NCI-H748 treated with DMSO at 0.1 percent for 48 hours (cell line): ENCODE measurements around the gene ST7.
"Not testable (repeated sequence)": the region's sequence is repeated elsewhere in the genome, so short reads cannot be mapped to it uniquely, and the experiment has no call there.

ENCODE experiments used
- DNase-seq: peaks from one replicate; lab custom pipeline; 2025; lab: John Stamatoyannopoulos, UW

Gene ST7

GRCh38 chr7:117225536-117225935 is 272.2 kb downstream of the ST7 start:
- DNase-seq = no peak

- no peak for DNase-seq
Observed at GRCh38 chr7:117227091-117227490, 273.8 kb downstream of the ST7 start.

GRCh38 chr7:117229350-117229749 is 276.0 kb downstream of the ST7 start:
- no peak for DNase-seq

- no peak for DNase-seq
Observed at GRCh38 chr7:117230276-117231046, 277.2 kb downstream of the ST7 start.

DNA sequence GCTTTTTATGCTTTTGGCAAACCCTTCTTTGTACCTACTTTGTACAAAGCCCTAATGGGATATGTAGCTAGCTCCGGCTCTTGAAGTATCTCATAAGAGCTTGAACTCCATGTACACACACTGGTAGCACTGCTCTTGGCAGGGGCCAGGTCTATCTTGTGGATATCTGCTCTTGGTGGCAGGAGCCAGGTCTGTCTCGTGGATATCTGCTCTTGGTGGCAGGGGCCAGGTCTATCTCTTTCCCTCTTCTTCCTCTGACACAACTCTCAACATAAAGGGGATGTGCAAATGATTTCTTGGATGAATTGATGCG is 277.7 kb downstream of the ST7 start:
- DNase-seq = no peak

- DNase-seq = no peak
Observed at GRCh38 chr7:117237646-117238045, 284.3 kb downstream of the ST7 start.

DNA sequence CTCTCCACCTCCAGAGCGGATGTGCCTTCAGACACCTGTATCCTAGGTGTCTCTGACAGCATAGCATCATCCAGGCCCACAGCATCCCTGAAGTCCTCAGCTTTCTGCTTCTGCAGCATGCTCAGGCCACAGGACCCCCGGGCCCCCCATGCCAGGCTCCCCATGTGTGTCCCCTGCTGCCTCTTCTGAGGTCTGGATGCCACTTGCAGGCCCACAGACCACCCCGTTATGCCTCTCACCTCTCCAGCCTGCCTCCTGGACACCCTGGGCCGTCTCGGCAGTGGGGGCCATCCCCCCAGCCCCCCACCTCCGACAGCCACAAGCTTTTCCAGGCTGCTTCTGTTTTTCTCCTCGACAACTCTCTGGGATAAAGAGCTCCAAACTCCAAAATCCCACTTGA is 285.2 kb downstream of the ST7 start:
- no peak for DNase-seq

DNA sequence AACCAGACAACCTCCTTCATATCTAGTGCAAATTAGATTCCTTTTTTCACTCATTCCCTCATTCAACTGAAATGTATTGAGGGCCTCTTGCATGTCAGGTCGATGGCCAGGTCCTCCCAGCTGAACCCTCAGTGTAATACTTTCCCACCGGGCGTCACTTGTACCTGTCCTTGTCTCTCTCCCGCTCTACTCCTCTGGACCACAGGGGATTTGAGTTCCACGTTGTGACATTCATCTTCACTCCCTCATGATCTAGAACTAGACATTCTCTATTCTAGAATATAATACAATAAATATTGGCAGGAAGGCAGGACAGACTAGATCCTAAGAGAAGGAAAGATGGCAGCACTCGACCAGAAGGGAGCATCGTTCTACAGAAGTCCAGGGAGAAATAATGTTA is 285.6 kb downstream of the ST7 start:
- no peak for DNase-seq

- DNase-seq = no peak
Observed at GRCh38 chr7:117241088-117241487, 287.8 kb downstream of the ST7 start.

DNA sequence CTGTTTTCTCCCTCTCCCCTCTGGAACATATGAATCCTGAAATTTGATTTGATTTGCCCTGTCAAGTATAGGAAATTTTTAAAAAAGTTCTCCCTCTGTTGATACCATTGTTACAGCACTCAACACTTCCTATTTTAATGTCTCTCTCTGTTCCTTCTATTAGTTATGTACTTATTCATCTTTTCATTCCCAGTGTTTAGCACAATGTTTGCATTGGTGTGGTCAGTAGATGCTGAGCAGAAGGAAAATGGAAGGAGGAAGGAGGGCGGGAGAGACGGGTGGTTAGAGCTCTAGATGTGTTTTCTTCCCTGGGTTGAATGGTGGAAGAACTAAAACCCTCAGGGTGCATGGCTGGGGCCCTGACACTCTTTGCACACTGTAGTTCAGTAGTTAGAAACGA is 290.1 kb downstream of the ST7 start:
- no peak for DNase-seq

GRCh38 chr7:117245703-117246102 is 292.4 kb downstream of the ST7 start:
- not testable (repeated sequence) for DNase-seq

GRCh38 chr7:117247809-117248208 is 294.5 kb downstream of the ST7 start:
- no peak for DNase-seq

GRCh38 chr7:117248829-117249228 is 295.5 kb downstream of the ST7 start:
- DNase-seq = no peak

GRCh38 chr7:117249696-117250095 is 296.4 kb downstream of the ST7 start:
- no peak for DNase-seq

DNA sequence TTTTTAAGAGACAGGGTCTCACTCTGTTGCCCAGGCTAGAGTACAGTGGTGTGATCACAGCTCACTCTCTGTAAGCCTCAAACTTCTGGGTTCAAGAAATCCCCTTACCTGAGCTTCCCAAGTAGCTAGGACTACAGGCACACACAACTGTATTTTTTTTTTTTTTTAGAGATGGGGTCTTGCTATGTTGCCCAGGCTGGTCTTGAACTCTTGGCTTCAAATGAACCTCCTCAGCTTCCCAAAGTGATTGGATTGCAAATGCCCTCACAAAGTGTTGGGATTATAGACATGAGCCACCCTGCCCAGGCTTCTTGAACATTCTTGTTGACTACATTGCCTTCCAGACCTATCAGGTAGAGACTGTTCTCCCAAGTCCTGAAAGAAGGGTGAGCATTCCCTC is 296.9 kb downstream of the ST7 start:
- DNase-seq = no peak

DNA sequence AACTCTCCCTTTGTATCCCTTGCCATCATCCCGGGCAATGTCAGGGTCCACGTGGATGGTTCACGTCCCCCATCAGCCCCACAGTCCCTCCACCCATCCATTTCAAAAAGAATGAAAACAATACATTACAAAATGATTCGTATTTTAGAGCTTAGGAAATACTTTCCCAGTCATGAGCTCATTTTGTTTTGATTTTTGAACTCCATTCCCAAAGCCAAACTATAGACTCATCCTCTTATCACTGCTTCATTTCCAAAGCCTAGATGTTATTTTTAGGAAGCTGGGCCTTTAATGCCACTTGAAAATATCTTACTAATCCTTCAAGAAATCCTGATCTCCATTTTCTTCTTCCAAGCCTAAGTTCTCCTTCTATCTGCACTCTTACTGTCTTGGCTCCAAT is 297.5 kb downstream of the ST7 start:
- no peak for DNase-seq

DNA sequence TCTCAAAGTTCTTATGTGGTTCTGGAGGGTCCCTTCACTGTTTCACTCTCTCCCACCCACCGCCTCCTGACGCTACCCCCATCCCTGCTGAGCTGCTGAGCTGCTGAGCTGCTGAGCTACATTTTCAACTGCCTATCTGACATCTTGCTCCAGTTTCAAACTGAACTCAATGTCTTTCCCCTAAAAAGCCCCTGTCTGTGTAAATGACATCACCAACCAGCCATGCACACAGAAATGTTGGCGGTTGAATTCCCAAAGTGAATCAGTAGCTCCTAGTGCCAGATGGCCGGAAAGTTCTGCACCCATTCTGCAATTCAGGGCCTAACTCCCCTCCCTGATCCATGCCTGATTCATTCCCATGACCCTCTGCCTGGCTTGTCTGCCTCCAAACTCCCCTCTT is 298.4 kb downstream of the ST7 start:
- no peak for DNase-seq

DNA sequence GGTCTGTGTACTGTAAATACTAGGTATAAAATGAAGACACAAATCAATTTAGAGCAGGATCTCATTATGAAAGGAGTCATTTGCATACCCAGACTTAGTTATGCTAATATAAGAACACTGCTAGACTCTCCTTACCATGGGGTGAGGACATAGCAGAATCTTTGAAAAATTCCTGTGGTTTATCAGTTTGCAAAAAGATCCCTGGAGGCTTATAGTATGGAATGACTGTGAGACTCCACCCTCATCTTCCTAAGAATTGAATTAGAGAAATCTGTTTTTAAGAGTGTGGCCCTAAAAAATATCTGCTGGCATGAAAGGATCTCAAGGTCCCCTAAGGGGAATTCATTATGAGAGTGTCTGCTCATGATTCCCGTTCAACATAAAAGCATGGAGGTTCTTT is 306.3 kb downstream of the ST7 start:
- no peak for DNase-seq

DNA sequence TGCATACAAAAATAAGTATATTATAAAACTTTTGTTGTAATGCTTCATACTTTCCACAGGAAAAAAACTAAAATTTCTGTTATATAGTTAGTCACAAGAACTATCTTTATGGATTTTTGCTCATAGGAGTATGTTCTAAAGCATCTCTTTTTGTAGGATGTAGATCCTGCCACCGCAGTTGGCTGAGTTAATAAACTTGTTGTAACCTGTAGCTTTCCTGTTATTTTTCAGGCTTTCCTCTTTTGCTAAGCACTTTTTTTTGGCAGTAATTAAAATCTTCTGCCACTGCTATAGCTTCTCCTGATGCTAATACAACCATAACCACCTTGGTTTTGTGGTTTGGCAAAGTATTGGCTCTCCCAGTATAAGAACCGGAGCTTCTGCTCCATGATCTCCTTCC is 309.2 kb downstream of the ST7 start:
- no peak for DNase-seq

DNA sequence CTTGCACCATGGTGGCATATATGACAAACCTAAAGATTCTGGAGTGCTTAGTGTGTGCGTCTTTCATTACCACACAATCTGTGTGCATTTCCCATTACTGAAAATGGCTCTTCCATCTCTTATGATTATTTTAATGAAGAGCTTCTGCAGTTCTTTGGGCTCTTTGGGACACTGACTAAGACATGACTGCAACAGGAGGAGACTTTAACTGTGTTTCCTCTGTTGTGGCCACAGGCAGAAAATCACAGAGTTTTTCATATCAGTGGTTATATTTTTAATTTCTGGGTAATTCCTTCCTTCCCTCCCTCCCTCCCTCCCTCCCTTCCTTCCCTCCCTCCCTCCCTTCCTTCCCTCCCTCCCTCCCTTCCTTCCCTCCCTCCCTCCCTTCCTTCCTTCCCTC is 311.4 kb downstream of the ST7 start:
- no peak for DNase-seq

- no peak for DNase-seq
Observed at GRCh38 chr7:117269417-117269816, 316.1 kb downstream of the ST7 start.

DNA sequence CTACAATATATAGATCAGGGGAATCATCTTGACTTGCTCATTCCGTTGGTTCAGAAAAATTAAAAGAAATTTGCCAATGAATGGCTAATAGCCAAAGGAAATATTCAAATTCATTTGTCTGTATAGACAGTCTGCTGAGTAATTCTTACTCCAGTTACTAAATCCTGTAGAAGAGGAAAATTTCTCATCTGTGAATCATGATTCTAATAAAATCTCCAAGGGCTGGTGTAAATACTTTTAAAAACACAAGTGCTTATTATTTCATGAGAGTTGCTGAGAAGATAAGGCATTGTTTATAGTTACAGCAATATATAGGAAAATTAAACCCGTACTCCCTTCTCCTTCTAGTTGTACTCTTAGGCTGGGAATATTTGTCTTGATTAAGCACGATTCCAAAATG is 316.6 kb downstream of the ST7 start:
- DNase-seq = no peak

DNA sequence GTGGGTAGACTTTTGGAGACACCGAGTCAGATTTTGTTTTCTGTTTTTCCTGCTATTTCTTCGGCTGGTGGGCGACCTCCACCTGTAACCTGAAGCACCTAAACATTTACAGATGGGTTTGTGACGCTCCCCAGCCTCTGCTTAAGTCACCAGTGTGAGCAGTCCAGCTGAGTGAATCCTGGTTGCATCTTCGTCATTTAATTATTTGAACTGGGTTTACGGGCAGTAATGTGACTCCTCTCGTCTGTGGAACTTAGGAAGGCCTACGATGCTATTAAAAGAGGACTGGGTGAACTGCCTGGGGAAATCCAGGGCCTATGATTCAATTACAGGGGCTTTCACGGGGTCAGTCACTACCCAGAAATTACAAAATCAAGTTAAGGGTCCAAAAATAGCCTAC is 317.1 kb downstream of the ST7 start:
- DNase-seq = no peak

DNA sequence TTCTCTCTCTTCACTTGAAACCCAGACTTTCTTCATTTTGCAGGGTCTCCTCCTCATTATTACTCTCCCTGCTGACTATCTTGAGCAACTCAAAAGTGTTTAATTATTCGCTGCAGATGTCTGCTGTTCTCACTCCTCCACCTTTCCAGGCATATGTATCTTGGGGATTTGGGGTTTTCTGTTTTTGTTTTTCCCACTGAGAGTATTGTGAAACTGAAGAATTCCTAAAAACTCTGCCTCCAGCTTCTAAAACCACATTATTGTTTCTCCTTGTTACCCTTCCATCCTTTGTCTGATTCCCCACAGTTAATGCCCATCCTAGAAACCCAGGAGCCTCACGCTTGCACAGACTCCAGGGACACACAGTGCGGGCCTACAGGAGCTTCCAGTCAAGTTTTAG is 318.3 kb downstream of the ST7 start:
- no peak for DNase-seq
